Measurements from ENCODE around the gene HIRIP3.

DNA sequence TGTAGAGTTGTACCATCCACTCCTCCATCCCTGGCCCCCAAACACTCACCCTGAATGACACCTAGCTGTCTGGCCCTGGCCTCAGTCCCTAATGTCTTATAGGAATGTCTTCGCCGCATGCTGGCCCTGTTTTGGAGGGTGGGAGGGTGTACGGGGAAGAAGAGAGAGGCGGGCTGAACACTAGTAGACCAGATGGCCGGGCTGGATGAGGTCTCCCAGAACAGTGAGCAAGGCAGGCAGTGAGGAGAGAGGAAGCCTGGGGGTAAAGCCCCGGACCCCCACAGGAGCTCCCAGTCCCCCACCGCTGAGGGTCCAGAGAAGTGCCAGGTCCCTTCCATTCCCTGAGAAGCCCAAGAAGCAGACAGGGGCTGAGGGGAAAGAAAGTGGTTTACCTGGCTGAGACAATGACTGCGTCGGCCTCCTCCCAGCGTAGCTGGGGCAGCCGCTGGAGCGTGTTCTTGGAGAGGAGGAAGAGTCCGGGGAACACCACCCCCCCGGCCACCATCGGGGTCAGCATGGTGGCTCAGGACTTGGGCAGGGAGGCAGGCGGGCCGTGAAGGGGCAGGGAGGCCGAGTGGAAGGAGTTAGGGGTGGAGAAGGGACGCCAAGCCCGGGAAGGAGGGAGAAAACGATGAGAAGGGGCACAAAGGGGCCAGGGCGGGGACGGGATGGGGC is 34.7 kb upstream of the HIRIP3 start:
- TF ChIP-seq GLIS3 (CRISPR knock-in tag; IDR thresholded peaks at IDR 0.05): no peak
- TF ChIP-seq, protein P1, sequence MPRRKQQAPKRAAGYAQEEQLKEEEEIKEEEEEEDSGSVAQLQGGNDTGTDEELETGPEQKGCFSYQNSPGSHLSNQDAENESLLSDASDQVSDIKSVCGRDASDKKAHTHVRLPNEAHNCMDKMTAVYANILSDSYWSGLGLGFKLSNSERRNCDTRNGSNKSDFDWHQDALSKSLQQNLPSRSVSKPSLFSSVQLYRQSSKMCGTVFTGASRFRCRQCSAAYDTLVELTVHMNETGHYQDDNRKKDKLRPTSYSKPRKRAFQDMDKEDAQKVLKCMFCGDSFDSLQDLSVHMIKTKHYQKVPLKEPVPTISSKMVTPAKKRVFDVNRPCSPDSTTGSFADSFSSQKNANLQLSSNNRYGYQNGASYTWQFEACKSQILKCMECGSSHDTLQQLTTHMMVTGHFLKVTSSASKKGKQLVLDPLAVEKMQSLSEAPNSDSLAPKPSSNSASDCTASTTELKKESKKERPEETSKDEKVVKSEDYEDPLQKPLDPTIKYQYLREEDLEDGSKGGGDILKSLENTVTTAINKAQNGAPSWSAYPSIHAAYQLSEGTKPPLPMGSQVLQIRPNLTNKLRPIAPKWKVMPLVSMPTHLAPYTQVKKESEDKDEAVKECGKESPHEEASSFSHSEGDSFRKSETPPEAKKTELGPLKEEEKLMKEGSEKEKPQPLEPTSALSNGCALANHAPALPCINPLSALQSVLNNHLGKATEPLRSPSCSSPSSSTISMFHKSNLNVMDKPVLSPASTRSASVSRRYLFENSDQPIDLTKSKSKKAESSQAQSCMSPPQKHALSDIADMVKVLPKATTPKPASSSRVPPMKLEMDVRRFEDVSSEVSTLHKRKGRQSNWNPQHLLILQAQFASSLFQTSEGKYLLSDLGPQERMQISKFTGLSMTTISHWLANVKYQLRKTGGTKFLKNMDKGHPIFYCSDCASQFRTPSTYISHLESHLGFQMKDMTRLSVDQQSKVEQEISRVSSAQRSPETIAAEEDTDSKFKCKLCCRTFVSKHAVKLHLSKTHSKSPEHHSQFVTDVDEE (CRISPR knock-in tag; IDR thresholded peaks at IDR 0.05): no peak
